Measurements from ENCODE around the gene SBF2.
A peak's percentile ranks its signal among the peaks of the same experiment; 100 is the strongest.

The SBF2 gene

GRCh38 chr11:9977554-9977953, 316.5 kb downstream of the SBF2 start:
- ChIA-PET CTCF (no interaction called here), POLR2A (no interaction called here)
- TF ChIP-seq CTCF (IDR thresholded peaks at IDR 0.05; ENCODE audit: control extremely low read depth, extremely low read depth, low read depth, missing control alignments) = no peak
- DNase-seq (ENCODE audit: extremely low spot score) = no peak

GRCh38 chr11:9974375-9974774, 319.6 kb downstream of the SBF2 start:
- POLR2A ChIA-PET = no interaction called here
- TF ChIP-seq CTCF (IDR thresholded peaks at IDR 0.05; ENCODE audit: control extremely low read depth, extremely low read depth, low read depth, missing control alignments) = no peak
- CTCF ChIA-PET = interaction anchor here (1.0 to 3.2 kb wide), 5 partner anchors 9 to 392 kb away, joined by 4 to 29 read pairs (median 21); no protein-coding TSS in a partner anchor
- no peak for DNase-seq (ENCODE audit: extremely low spot score)

- TF ChIP-seq CTCF (IDR thresholded peaks at IDR 0.05; ENCODE audit: control extremely low read depth, extremely low read depth, low read depth, missing control alignments) = no peak
- DNase-seq (ENCODE audit: extremely low spot score) = no peak
- ChIA-PET POLR2A (no interaction called here), CTCF (interaction anchor here (0.7 to 3.2 kb wide), 11 partner anchors 9 to 425 kb away, joined by 3 to 29 read pairs (median 5); no protein-coding TSS in a partner anchor)
Measured at GRCh38 chr11:9973921-9974320, 320.1 kb downstream of the SBF2 start.

- ChIA-PET CTCF (interaction anchor here (0.6 to 3.2 kb wide), 34 partner anchors 10 to 466 kb away, joined by 3 to 29 read pairs (median 4); no protein-coding TSS in a partner anchor), POLR2A (no interaction called here)
- peak; percentile 77 for DNase-seq (ENCODE audit: extremely low spot score)
- peak; percentile 66 for TF ChIP-seq CTCF (IDR thresholded peaks at IDR 0.05; ENCODE audit: control extremely low read depth, extremely low read depth, low read depth, missing control alignments)
Measured at GRCh38 chr11:9972989-9973388, 321.0 kb downstream of the SBF2 start.

- no peak for TF ChIP-seq CTCF (IDR thresholded peaks at IDR 0.05; ENCODE audit: control extremely low read depth, extremely low read depth, low read depth, missing control alignments)
- ChIA-PET CTCF (interaction anchor here (0.6 to 3.2 kb wide), 11 partner anchors 11 to 410 kb away, joined by 3 to 29 read pairs (median 6); no protein-coding TSS in a partner anchor), POLR2A (interaction anchor here (0.6 kb wide), 1 partner anchor 275 kb away, joined by 3 read pairs; no protein-coding TSS in a partner anchor)
- DNase-seq (ENCODE audit: extremely low spot score) = no peak
Measured at GRCh38 chr11:9971894-9972293, 322.1 kb downstream of the SBF2 start.

- no peak for TF ChIP-seq CTCF (IDR thresholded peaks at IDR 0.05; ENCODE audit: control extremely low read depth, extremely low read depth, low read depth, missing control alignments)
- no peak for DNase-seq (ENCODE audit: extremely low spot score)
- ChIA-PET POLR2A (no interaction called here), CTCF (interaction anchor here (0.9 to 1.8 kb wide), 5 partner anchors 17 to 363 kb away, joined by 3 to 5 read pairs (median 3); no protein-coding TSS in a partner anchor)
Measured at GRCh38 chr11:9969068-9969467, 325.0 kb downstream of the SBF2 start.

Data from GM10248 (cell line).